Suppressor macrophage treated with lipopolysaccharide for 1 hour (primary cell): ENCODE results near the gene MRPL14.
"Not testable (repeated sequence)": the region's sequence is repeated elsewhere in the genome, so short reads cannot be mapped to it uniquely, and the experiment has no call there.

Experiments
- DNase-seq, 3 donors: peaks; one replicate each; pipeline ENCODE4 v3.0.0-alpha.2; 2020 to 2022

MRPL14 gene

DNA sequence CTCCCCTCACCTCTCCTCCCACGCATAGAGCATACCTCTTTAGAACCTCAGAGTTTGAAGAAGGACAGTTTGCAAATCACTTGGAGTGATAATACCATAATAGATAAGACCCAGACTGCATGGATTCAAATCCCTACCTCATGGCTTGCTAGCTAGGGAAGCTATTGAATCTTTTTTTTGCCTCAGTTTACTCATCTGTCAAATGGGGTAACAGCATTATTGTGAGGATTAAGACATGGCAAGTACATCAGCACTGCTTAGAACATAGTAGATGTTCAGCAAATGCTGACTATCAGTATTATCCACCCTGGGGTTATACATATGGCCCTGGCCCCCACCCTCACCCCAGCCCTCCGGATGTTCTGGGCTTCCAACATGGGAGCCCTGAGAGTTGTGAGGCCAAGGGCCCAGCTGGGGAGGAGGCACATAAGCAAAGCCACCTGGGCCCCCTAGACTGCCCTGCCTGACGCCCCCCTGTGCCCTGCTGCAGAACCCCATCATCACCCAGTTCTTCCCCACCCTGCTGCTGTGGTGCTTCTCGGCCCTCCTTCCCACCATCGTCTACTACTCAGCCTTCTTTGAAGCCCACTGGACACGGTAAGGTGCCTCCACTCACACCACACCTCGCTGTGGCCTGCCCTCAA lies 22.2 kb upstream of the MRPL14 start:
- no peak for DNase-seq

DNA sequence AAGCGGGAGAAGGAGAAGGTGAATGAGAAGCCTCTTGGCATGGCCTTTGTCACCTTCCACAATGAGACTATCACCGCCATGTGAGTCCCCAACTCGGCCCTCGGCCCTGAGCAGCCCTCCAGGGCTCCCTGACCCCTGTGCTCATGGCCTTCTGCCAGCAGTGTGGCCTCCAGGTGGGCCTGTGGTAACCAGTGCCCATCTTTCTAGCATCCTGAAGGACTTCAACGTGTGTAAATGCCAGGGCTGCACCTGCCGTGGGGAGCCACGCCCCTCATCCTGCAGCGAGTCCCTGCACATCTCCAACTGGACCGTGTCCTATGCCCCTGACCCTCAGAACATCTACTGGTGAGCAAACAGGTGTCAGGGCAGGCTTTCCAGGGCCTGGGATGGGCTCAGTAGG lies 21.1 kb upstream of the MRPL14 start:
- DNase-seq: no peak

DNA sequence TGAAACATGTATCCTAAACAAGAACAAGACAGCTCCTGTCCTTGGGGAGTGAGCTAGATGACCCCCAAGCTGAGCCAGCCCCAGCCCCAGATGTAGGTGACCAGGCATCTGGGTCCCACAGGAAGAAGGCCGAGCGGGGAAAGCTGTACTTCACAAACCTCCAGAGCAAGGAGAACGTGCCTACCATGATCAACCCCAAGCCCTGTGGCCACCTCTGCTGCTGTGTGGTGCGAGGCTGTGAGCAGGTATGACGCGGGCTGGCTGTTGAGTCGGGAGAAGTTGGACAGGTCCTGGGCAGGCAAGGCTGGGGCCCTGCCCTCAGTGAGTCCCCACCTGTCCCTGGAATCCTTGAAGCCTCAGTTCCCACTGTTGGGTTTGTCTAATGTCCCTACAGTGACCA lies 20.0 kb upstream of the MRPL14 start:
- DNase-seq: no peak

DNA sequence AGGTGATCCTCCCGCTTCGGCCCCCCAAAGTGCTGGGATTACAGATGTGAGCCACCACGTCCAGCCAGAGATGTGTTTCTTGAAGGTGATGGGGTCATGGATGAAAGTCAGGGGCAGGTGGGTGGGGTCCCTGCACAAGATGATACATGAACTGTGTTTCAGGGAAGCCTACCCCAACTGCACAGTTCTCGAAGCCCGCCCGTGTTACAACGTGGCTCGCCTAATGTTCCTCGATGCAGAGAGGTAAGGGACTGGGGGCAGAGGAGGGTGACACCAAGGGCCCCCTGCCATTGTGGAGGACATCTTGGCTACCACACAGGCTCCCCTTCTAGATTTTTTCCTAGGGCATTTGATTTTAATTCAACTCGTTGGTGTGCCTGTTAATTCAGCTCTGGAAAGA lies 19.4 kb upstream of the MRPL14 start:
- no peak for DNase-seq

DNA sequence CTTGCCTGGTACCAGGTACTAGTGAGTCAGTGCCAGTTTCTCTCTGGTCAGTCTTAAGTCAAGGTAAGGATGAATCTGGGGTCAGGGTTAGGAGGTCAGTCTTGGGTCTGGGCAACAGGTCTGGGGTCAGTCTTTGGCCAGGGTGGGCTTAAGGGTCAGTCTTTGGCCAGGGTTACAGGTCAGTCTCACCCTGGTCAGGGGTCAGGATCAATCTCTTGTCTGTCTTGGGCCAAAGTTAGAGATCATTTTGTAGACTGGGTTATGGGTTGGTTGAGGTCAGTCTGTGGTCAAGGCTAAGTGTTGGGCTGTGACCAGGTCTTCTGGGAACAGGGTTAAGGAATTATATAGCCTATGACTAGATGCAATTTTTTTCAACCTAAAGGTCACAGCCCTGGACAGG lies 18.6 kb upstream of the MRPL14 start:
- no peak for DNase-seq

DNA sequence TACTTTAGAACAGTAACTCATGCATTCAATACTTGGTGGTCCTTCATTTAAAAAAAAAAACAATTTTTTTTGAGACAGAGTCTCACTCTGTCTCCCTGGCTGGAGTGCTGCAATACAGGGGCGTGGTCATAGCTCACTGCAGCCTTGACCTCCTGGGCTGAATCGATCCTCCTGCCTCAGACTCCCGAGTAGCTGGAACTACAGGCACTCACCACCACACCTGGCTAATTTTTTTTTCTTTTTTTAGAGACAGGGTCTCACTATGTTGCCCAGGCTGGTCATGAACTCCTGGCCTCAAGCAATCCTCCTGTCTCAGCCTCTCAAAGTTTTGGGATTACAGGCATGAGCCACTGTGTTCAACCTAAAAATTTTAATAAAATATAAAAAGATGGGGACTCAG lies 17.3 kb upstream of the MRPL14 start:
- not testable (repeated sequence) for DNase-seq

DNA sequence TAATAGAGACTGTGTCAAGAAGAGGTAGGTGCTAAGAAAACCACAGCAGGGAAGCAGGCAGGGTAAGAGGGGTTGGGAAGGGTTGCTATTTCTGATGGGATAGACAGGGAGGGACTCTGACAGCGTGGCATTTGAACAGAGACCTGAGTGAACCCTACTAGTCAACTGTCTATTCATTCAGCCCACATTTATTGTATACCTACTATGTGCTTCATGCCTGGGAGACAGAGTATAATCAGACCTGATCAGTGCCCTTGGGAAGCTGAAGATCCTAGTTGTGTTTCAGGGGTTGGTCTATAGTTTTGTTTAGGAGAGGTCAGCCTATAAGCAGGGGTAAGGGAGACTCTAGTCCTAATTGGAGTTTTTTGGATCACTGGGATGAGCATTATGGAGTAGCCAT lies 16.5 kb upstream of the MRPL14 start:
- no peak for DNase-seq

DNA sequence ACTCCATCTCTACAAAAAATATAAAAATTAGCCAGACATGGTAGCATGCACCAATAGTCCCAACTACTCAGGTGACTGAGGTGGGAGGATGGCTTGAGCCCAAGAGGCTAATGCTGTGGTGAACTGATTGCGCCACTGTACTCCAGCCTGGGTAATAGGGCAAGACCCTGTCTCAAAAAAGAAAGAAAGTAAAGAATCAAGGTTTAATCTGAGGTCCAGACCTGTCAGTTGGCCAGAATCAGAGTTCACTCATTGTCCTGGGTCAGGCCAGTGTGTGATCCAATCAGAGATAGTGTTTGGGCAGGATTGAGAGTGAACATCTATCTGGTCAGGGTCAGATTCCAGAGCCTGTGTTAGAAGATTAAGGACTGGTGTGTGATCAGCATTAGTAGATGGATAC lies 15.6 kb upstream of the MRPL14 start:
- no peak for DNase-seq

DNA sequence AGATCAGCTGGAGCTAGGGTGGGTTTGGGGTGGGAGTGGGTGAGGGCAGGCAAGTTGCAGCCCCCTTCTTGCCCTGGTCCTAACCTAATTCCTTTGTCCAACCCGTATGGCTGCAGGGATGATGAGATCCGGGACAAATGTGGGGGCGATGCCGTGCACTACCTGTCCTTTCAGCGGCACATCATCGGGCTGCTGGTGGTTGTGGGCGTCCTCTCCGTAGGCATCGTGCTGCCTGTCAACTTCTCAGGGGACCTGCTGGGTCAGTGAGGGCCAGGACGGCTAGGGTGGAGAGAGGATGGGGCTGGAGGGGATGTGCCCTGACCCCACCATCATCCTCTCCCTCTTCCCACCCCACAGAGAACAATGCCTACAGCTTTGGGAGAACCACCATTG lies 12.1 kb upstream of the MRPL14 start:
- no peak for DNase-seq

DNA sequence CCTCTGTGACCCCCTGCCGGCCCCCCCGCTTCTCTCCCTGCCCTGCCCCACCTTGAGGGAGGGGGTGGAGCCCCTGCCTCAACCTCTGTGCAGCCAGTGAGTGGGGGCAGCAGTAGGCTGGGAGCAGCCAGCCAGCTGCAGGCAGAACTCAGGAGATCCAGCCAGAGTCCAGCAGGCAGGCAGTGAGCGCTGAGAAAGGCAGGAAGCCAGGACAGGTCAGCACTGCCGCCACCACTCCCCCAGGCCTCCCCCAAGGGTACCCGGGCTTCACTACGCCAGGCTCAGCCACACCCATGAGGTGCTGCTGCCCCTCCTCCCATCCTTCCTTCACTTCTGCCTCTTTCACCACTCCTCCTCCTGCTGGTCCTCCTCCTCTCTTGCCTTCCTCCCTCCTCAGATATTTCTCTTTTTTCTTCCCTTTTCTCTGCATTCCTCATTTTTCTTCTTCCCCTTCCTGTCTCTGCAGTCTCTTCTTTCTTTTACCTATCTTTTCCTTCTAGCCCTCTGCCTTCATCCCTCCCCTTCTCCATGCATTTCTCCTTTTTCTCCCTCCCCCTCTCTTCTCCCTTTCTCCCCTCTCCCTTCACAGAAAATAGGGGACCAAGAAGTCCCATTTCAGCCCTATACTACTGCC lies 11.6 kb upstream of the MRPL14 start:
- DNase-seq: no peak

DNA sequence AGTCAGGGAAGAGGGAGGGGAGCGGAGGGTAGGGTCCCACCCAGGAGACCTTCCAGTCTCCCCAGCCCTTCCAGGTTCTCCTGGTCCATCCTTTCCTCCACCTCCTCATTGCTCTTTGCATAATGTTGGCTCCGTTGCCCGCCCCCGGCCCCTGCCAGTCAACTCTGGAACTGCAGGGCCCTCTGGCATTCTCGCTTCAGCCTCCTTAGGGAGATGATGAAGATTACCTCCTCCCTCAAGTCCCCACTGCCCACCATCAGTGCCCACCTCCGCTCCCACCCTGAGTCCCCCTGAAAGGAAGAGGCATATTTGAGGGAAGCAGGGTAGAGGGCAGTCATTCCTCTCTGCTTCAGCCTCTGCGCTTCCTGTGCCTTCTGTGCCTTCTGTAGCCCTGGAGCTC lies 8.6 kb upstream of the MRPL14 start:
- DNase-seq: no peak

DNA sequence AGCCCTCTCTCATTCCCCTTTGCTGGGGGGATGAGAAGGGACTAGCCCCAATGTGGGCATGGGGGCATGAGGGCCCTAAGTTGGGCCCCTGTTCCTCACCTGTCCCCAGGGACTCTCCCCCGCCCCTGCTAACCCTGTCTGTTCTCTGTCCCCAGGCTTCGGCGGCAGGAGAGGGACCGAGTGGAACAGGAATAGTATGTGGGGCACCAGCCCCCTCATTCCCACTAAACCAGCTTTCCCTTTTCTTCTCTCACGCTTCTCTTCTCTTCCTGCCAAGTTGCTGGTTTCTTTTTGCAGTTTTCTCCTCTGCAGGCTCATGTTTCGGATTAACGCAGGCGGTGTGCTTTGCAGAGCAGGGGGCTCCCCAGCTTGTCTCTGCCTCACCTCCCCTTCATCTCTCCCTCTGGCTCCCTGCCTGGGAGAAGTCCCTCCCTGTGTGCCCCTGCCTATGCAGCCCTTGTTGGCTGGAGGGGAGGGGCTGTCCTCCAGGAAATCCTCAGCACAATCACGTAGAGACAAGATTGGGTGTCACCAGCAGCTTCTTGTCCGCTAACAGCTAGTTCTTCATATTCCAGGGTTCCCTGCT lies 8.0 kb upstream of the MRPL14 start:
- DNase-seq: no peak

DNA sequence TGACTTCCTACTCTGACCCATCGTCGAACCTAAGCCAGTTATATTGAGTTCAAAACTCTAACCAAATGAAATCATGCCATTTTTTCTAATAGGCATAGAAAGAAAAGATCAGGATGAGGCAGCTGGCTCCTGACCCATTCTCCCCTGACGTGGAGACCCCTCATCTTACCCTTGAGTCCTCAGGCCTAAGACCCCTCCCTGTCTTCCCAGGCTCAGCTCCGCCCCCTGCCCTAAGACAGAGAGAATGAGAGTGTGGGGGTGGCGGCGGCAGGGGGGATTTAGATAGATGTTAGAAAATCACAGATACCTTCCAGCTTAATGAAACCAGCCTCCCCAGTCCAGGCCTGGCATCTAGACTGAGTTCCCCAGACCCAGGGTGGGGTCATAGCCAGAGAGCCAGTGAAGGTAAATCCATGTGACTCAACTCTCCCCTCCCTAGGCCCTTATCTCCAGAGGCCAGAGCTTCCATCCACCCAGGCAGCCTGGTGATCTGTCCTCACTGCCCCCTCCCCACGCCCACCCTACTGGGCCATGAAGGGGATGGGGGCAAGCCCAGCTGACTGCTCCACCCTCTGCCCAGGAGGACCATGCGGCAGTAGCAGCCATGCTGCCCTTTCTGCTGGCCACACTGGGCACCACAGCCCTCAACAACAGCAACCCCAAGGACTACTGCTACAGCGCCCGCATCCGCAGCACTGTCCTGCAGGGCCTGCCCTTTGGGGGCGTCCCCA lies 6.9 kb upstream of the MRPL14 start:
- no peak for DNase-seq

DNA sequence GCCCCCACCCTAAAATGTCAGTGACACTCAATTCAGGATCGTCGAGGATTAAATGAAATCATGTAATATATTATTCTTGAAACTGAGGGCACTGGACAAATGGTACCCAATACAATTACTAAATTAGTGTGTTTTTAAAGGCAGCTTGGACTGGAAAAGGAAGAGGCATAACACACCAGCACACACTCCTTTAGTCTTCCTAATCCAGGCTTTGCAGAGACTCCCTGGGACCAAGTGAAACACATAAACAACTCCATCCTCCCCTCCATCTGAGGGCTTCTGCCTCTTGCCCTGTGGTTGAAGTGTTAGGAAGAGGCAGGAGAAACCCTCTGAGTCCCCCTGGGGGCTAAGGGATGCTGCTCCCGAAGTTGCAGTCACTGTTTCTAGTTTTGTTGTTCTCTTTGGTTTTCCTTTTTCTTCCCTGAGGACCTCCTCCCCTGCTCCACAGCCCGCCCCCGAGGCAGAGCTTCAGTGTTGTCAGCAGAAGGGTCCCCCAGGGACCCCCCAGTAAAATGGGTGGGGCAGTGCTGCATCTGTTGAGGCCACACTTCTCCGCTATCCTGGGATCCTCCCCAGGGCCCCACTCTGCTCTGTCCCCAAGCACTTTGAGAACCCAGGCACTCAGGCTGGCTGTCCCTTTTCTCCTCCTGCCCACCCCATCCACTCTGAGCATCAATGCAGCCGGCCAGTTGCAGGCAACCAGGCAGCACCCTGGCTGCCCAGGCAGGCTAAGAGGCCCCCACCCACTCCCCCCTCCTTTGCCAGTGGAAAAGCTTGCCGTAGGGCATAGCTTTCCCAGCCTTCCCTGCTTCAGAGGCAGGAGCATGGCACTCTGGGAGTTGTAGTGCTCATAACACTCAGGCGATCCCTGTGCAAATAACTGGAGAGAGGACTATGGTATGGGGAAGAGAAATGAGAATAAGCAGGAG lies 6.0 kb upstream of the MRPL14 start:
- no peak for DNase-seq

DNA sequence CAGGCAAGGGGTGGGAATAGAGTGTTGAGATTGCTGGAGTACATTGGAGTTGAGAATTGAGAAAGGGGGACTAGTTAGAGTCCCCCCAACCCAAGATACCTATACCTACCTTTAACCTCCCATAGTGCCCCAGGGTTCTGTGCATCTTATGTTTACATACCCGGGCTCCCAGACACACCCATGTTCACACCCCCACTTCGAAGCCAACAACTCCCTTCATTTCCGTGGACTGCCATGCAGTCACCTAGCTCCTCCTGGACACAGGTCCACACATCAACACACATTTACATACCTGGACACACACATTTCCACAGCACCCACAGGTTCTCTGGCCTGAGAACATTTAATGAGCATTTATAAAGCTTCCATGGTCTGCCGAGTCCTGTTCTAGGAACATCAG lies 5.2 kb upstream of the MRPL14 start:
- no peak for DNase-seq

DNA sequence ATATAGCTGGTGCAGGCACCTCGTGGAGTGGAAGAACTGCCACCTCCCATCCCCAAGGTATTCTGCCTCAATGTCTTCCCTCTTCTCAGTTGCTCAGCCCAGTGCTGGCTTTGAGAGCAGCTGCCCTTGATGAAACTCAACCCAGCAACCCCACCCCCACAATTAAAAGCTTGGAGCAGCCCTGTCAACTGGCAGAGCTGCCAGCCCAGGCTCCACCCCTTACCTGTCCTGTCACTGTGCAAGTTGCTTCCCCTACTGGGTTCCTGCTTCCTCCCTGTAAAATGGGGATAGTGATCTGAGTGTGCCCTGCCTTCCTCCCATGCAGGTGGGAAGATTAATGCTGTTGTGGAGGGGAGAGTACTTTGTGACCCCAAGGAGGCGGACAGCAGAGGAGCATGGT lies 4.6 kb upstream of the MRPL14 start:
- DNase-seq: no peak

DNA sequence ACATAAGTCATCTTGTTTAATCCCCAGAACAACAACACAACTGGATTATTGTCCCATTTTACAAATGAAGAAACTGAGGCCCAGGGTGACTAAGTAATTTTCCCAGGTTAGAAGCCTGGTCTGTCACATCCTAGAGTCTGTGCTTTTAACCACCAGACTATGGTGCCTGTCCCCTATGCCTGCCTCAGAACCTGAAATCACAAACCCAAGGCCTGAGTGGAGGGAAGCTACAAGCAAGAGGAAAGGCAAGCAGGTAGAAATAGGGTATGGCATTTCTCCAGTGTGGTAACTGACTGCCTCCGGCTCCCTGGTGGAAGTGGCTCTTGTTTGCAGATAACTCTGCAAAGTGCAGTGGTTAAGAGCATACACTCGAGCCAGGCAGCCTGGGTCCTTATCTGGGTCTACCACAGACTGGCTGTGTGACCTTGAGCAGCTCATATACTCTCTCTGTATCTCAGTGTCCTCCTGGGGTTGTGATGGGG lies 2.6 kb upstream of the MRPL14 start:
- DNase-seq: no peak

DNA sequence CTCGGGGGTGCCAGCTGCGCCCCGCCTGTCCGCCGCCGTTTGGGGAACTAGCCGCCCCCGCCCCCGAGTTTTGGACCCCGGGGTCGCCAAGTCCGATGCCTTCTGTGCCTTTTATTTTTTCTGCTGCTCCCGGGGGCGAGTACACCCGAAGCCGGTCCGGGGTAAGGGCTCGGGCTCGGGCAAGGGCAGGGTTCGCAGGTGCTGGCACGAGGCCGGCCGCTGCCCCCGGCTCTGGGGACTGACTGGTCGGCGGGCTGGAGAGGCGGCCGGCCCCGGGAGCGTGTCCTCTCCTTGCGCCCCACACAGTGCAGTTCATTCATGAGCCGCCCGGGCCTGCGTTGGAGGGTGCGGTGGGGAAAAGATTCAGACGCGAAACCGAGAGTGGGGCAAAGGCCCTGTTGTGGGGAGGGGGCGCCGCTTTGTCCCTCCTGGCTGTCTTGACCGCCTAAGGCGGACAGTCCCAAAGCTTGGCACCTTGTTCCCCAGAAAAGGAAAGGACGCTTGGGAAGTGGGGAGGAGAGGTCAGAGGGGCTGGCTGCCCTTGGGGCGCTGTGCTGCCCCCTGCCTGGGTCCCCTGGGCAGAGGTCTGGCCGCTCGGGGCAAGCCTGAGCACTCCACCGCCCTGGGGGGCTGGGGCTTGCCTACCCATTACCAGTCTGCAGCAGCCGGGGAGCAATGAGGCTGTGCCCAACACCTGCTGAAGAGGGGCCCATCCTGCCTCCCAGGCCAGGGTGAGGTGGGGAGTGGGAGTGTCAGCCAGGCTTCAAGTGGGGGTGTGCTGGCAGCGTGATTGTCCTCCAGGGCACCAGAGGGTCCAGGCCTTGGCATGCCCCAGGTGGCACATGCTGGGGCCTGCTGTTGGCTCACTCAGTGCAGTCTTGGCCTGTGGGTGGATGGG lies 1.0 kb upstream of the MRPL14 start:
- peak; percentile 53 to 75 (median 59) for DNase-seq

DNA sequence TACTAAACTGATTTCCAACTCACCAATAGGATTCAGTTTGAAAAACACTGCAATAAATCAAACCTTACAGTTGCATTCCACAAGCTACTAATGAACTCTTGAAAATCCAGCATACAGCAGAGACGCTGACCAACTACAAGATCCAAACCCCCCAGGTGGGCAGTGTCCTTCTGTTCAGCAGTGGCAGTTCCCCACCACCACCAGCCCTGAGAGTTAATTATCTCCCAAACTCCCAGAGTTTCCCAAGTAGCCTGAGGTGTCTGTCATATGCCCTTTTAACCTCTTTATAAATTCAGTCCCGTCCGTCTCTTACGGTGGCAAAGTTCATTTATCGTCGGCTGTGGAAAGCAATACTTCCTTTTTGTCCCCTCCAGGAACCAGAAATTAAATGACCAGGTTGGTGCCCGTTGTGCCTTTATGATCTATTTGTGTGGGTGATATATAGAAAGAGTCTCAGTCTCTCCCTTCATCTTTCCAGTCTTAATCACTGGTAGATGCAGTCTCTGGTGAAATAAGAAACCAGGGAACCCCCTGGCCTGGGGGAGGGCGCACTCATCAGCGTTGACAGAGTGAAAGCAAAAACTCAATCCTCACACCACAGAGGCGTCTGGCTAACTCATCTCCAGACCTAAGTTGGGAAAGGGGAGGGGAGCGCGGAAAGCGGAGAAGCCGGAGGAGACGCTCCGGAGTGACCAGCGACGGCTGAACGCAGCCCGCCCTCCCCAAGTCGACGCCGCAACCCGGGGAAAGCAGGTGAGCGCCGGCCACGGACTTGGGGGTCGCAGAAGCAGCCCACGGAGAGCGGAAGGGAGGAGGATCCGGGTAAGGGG lies 717 bp downstream of the MRPL14 start:
- DNase-seq: peak; percentile 94 to 97 (median 95)

DNA sequence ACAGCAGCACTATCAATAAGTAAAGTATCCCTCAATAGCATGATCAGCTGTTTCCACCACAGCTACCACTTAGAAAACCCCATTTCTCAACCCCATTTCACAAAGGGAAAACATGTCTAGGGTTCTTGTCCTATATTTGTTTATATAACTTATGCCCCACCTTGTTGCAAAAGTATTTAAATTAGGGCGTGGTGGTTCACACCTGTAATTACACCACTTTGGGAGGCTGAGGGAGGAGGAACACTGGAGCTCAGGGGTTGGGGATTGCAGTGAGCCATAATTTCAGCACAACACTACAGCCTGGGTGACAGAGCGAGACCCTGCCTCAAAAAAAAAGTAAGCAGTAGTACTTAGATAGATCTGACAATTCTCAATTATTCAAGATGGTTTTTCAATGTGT lies 3.7 kb downstream of the MRPL14 start:
- DNase-seq: no peak

DNA sequence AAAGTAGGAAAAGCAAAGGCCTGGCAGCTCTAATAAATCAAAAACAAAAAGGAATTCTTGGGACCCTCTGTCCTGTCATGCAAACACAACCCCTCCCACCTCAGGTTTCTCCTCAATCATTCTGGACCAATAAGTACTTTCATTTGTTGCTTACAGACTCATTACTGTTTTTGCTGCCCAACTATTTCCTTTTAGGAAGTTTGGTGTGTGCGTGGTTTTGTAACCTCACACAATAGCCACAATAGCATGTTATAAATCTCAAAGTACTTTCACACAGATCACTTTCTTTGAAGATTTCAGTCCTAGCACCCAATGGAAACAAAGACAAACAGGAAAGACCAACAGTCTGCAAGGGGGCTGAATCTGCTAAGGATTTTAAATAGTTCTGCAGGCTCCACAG lies 4.5 kb downstream of the MRPL14 start:
- DNase-seq: peak; percentile 16 to 47 (median 34)
